ENCODE data around the gene BCCIP.
A peak's percentile ranks its signal among the peaks of the same experiment; 100 is the strongest.

BCCIP gene

DNA sequence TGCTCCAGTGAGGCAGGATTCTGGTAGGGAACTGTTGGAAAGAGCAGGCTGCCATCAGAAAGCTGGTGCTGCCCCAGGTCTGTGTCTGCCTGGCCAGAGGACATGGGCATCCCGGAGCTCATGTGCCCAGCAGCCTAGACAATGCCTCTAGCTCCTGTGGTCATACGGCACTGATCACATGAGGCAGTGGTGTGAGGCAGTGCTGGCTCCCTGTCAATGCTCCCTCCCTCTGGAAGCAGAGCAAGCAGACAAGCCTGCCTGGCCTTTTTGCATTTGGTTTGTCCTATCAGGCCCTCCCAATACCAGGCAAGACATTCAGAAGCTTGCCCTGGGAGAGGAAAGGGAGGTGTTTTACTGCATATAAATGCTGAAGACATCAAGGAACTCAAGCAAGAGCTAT is 28.2 kb upstream of the BCCIP start:
- WGBS = 93% methylated on average over 2 of the region's 2 CpGs
- no peaks in the 10 kb centered on the region for H3K9me3 ChIP-seq (ENCODE audit: control insufficient read depth, low read length)
- no peak overlapping the region for H2AK5ac ChIP-seq (ENCODE audit: low read length, severe bottlenecking)
- DNase-seq = no peak
- H3K18ac ChIP-seq (ENCODE audit: low read depth in 1 of 2, low read length in 2 of 2) = no peak overlapping the region
- no peak overlapping the region for H2BK15ac ChIP-seq (ENCODE audit: low read depth, poor library complexity, severe bottlenecking)
- no peak overlapping the region for H2AFZ ChIP-seq (ENCODE audit: low read depth, low read length)
- no peaks in the 10 kb centered on the region for H3K27me3 ChIP-seq (ENCODE audit: control insufficient read depth in 1 of 2, insufficient read depth in 1 of 2, low read length in 2 of 2)
- H3K4ac ChIP-seq (ENCODE audit: low read depth in 1 of 2, low read length in 2 of 2) = no peak overlapping the region
- peaks cover 13% of the 10 kb centered on the region for H3K4me1 ChIP-seq (ENCODE audit: control insufficient read depth, insufficient read depth, low read depth, low read length)
- H3K23ac ChIP-seq (ENCODE audit: low read length in 2 of 2) = no peak overlapping the region
- no peak overlapping the region for H3K4me3 ChIP-seq (ENCODE audit: insufficient read depth in 1 of 2, low read depth in 1 of 2, low read length in 2 of 2)
- peaks cover 42 to 84% of the 10 kb centered on the region in 2 experiments for H3K36me3 ChIP-seq (ENCODE audit: control insufficient read depth in 1 of 2, insufficient read depth in 2 of 2, low read depth in 1 of 2, low read length in 2 of 2)
- no peak overlapping the region for H2BK120ac ChIP-seq (ENCODE audit: low read depth, low read length)
- H3K9ac ChIP-seq (ENCODE audit: low read length) = no peak overlapping the region
- H4K8ac ChIP-seq (ENCODE audit: low read length) = no peak overlapping the region
- no peak overlapping the region for H4K91ac ChIP-seq (ENCODE audit: low read length)
- H3K27ac ChIP-seq (ENCODE audit: low read length, poor library complexity, severe bottlenecking) = no peak overlapping the region
- peaks cover 4% of the 10 kb centered on the region for H3K79me1 ChIP-seq (replicated peaks; ENCODE audit: low read length, poor library complexity, severe bottlenecking)
- H3K4me2 ChIP-seq (ENCODE audit: low read length, poor library complexity, severe bottlenecking) = no peak overlapping the region
- no peak overlapping the region for H2BK12ac ChIP-seq (ENCODE audit: low read length in 2 of 2)
- H2BK5ac ChIP-seq (ENCODE audit: low read depth, low read length, poor library complexity, severe bottlenecking) = no peak overlapping the region
- peak overlapping the region in 1 of 2 experiments; percentile 23 for H3K14ac ChIP-seq (ENCODE audit: low read length in 2 of 2)

DNA sequence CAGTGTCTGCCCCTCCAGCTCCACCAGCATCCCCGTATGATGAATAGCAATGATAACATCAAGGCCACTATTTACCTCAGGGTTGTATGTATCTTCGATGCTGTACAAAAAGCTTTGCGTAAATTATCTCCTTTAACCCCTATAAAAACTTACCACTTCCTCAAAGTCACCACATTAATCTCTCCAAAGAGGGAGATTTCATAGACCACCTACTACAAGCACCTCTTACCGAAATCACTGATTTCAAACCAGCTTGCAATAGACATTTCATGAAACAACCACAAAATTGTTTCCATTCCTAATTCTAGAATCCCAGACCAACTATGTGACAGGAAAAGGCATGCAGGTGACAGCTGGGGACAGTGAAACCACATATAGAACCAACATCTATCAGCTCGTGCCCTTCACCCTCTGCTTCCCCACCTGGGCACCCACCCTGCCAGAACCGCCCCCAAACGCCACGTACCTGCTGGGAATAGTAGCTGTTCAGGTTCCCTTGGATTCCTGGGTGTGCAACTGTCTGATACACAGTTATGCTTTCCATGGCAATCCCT is 27.6 kb upstream of the BCCIP start:
- DNase-seq = no peak
- H3K4ac ChIP-seq (ENCODE audit: low read depth in 1 of 2, low read length in 2 of 2) = no peak overlapping the region
- no peak overlapping the region for H3K14ac ChIP-seq (ENCODE audit: low read length in 2 of 2)
- H4K8ac ChIP-seq (ENCODE audit: low read length) = no peak overlapping the region
- no peaks in the 10 kb centered on the region for H3K9me3 ChIP-seq (ENCODE audit: control insufficient read depth, low read length)
- H4K91ac ChIP-seq (ENCODE audit: low read length) = no peak overlapping the region
- no peak overlapping the region for H2AK5ac ChIP-seq (ENCODE audit: low read length, severe bottlenecking)
- H3K9ac ChIP-seq (ENCODE audit: low read length) = no peak overlapping the region
- no peak overlapping the region for H2AFZ ChIP-seq (ENCODE audit: low read depth, low read length)
- no peak overlapping the region for H2BK12ac ChIP-seq (ENCODE audit: low read length in 2 of 2)
- H3K4me3 ChIP-seq (ENCODE audit: insufficient read depth in 1 of 2, low read depth in 1 of 2, low read length in 2 of 2) = no peak overlapping the region
- 96% methylated on average over 8 of the region's 8 CpGs for WGBS
- peaks cover 42 to 88% of the 10 kb centered on the region in 2 experiments for H3K36me3 ChIP-seq (ENCODE audit: control insufficient read depth in 1 of 2, insufficient read depth in 2 of 2, low read depth in 1 of 2, low read length in 2 of 2)
- no peak overlapping the region for H2BK120ac ChIP-seq (ENCODE audit: low read depth, low read length)
- no peak overlapping the region for H3K4me2 ChIP-seq (ENCODE audit: low read length, poor library complexity, severe bottlenecking)
- H3K18ac ChIP-seq (ENCODE audit: low read depth in 1 of 2, low read length in 2 of 2) = no peak overlapping the region
- no peak overlapping the region for H3K23ac ChIP-seq (ENCODE audit: low read length in 2 of 2)
- H3K27ac ChIP-seq (ENCODE audit: low read length, poor library complexity, severe bottlenecking) = no peak overlapping the region
- no peak overlapping the region for H2BK15ac ChIP-seq (ENCODE audit: low read depth, poor library complexity, severe bottlenecking)
- H2BK5ac ChIP-seq (ENCODE audit: low read depth, low read length, poor library complexity, severe bottlenecking) = no peak overlapping the region
- no peaks in the 10 kb centered on the region for H3K27me3 ChIP-seq (ENCODE audit: control insufficient read depth in 1 of 2, insufficient read depth in 1 of 2, low read length in 2 of 2)
- peaks cover 15% of the 10 kb centered on the region for H3K4me1 ChIP-seq (ENCODE audit: control insufficient read depth, insufficient read depth, low read depth, low read length)
- H3K79me1 ChIP-seq (replicated peaks; ENCODE audit: low read length, poor library complexity, severe bottlenecking) = peaks cover 4% of the 10 kb centered on the region

DNA sequence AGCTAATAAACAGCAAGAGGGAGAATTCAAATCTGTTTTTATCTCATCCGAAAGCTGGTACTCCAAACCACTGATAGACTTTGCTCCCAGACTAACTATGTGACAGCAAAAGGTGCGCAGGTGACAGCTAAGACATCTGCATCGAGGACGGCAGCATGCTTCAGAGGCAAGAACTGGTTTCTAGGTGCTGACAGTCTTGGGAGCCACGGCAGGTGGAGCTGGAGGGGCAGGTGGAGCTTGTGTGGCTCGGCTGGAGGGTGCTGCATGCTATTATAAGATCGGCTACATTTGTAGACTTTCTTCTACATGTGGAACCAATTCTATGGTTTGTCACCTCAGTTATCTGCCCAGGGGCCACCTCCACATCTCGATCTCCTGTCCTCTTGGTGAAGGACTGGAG is 25.9 kb upstream of the BCCIP start:
- H3K4me3 ChIP-seq (ENCODE audit: insufficient read depth in 1 of 2, low read depth in 1 of 2, low read length in 2 of 2) = no peak overlapping the region

DNA sequence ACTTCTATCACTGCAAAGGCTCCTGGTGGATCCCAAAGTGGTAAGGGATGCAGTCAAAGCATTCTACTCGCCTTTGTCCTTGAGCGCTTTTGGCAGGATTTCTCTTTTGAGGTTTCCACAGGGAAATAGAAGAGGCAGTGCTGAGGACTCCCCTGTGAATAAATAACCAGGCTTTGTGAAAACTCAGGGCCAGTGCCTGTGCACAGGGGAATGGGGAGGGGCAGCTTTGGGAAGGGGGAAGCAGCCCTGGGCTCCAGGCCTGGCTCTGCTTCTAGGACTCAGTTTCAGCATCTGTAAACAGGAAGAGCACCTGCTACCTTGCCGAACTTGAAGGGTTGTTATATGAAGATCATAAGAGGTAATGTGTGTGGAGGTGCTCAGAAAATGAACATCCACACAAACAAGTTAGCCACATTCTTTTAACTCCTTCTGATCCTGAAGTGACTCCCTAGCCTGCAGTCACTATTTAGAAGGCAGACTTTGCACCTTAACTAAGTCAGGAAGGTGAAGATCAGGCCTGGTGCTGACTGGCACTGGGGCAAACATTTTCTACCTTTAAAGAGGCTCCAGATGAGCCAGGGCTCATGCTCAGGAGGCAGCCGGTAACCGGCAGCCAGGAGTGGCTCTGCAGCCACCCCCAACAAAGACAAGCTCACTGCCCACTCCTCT is 25.2 kb upstream of the BCCIP start:
- H2BK5ac ChIP-seq (ENCODE audit: low read depth, low read length, poor library complexity, severe bottlenecking) = no peak overlapping the region
- no peak overlapping the region for H4K91ac ChIP-seq (ENCODE audit: low read length)
- no peak overlapping the region for H4K8ac ChIP-seq (ENCODE audit: low read length)
- no peak for DNase-seq
- peaks cover 22% of the 10 kb centered on the region for H3K4me1 ChIP-seq (ENCODE audit: control insufficient read depth, insufficient read depth, low read depth, low read length)
- no peak overlapping the region for H3K4ac ChIP-seq (ENCODE audit: low read depth in 1 of 2, low read length in 2 of 2)
- no peak overlapping the region for H3K14ac ChIP-seq (ENCODE audit: low read length in 2 of 2)
- H3K27me3 ChIP-seq (ENCODE audit: control insufficient read depth in 1 of 2, insufficient read depth in 1 of 2, low read length in 2 of 2) = no peaks in the 10 kb centered on the region
- H3K36me3 ChIP-seq (ENCODE audit: control insufficient read depth in 1 of 2, insufficient read depth in 2 of 2, low read depth in 1 of 2, low read length in 2 of 2) = peaks cover 40 to 92% of the 10 kb centered on the region in 2 experiments
- no peak overlapping the region for H3K27ac ChIP-seq (ENCODE audit: low read length, poor library complexity, severe bottlenecking)
- no peak overlapping the region for H2BK15ac ChIP-seq (ENCODE audit: low read depth, poor library complexity, severe bottlenecking)
- no peak overlapping the region for H3K4me2 ChIP-seq (ENCODE audit: low read length, poor library complexity, severe bottlenecking)
- no peak overlapping the region for H2BK120ac ChIP-seq (ENCODE audit: low read depth, low read length)
- peaks cover 2% of the 10 kb centered on the region for H3K79me1 ChIP-seq (replicated peaks; ENCODE audit: low read length, poor library complexity, severe bottlenecking)
- no peak overlapping the region for H2BK12ac ChIP-seq (ENCODE audit: low read length in 2 of 2)
- 97% methylated on average over 4 of the region's 5 CpGs for WGBS
- H2AK5ac ChIP-seq (ENCODE audit: low read length, severe bottlenecking) = no peak overlapping the region
- H3K9me3 ChIP-seq (ENCODE audit: control insufficient read depth, low read length) = no peaks in the 10 kb centered on the region
- H3K4me3 ChIP-seq (ENCODE audit: insufficient read depth in 1 of 2, low read depth in 1 of 2, low read length in 2 of 2) = no peak overlapping the region
- H3K18ac ChIP-seq (ENCODE audit: low read depth in 1 of 2, low read length in 2 of 2) = no peak overlapping the region
- no peak overlapping the region for H3K9ac ChIP-seq (ENCODE audit: low read length)
- no peak overlapping the region for H2AFZ ChIP-seq (ENCODE audit: low read depth, low read length)
- H3K23ac ChIP-seq (ENCODE audit: low read length in 2 of 2) = no peak overlapping the region

More for the DNA sequence above, 25.9 kb upstream of the BCCIP start:
- DNase-seq = no peak
- Histone ChIP-seq H2AFZ (ENCODE audit: low read depth, low read length) (no peak overlapping the region), H3K27ac (ENCODE audit: low read length, poor library complexity, severe bottlenecking) (no peak overlapping the region), H2BK5ac (ENCODE audit: low read depth, low read length, poor library complexity, severe bottlenecking) (no peak overlapping the region), H4K91ac (ENCODE audit: low read length) (no peak overlapping the region), H4K8ac (ENCODE audit: low read length) (no peak overlapping the region), H3K4ac (ENCODE audit: low read depth in 1 of 2, low read length in 2 of 2) (no peak overlapping the region), H3K23ac (ENCODE audit: low read length in 2 of 2) (no peak overlapping the region), H2BK15ac (ENCODE audit: low read depth, poor library complexity, severe bottlenecking) (no peak overlapping the region), H3K14ac (ENCODE audit: low read length in 2 of 2) (no peak overlapping the region), H3K18ac (ENCODE audit: low read depth in 1 of 2, low read length in 2 of 2) (no peak overlapping the region), H3K27me3 (ENCODE audit: control insufficient read depth in 1 of 2, insufficient read depth in 1 of 2, low read length in 2 of 2) (no peaks in the 10 kb centered on the region), H3K9ac (ENCODE audit: low read length) (no peak overlapping the region), H3K79me1 (replicated peaks; ENCODE audit: low read length, poor library complexity, severe bottlenecking) (peaks cover 4% of the 10 kb centered on the region), H3K4me2 (ENCODE audit: low read length, poor library complexity, severe bottlenecking) (no peak overlapping the region), H2AK5ac (ENCODE audit: low read length, severe bottlenecking) (no peak overlapping the region), H2BK120ac (ENCODE audit: low read depth, low read length) (no peak overlapping the region), H3K9me3 (ENCODE audit: control insufficient read depth, low read length) (no peaks in the 10 kb centered on the region), H3K36me3 (ENCODE audit: control insufficient read depth in 1 of 2, insufficient read depth in 2 of 2, low read depth in 1 of 2, low read length in 2 of 2) (peaks cover 42 to 92% of the 10 kb centered on the region in 2 experiments), H2BK12ac (ENCODE audit: low read length in 2 of 2) (no peak overlapping the region), H3K4me1 (ENCODE audit: control insufficient read depth, insufficient read depth, low read depth, low read length) (peaks cover 18% of the 10 kb centered on the region)
- WGBS = 98% methylated on average over 8 of the region's 8 CpGs

All from mesenchymal stem cell (in vitro differentiated cells and primary cell).